ENCODE data around the gene LDB3. TPM values are rescaled to one million over a fixed set of nuclear protein-coding genes. Genes with fewer than 3 reads are reported as not detected.

LDB3 gene
- total RNA-seq, 1 donor from 2014 or later = 0.46 TPM

DNA sequence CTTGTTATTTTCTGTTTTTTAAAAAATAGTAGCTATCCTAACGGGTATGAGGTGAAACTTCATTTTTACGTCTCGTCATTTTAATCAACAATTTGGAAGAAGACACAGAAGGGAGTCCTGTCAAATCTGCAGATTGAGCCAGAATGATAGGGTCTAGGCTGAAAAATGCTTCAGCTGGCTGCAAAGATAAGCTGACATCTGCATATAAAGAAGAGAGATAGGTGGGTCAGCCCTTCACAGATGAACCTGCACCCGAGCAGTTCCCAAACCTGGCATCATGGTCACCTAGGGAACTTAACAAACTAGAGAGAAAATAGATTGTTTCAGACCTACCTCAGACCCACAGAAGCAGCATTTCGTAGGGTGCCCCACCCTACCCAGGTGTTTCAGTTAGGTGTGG is 52.9 kb downstream of the LDB3 start:
- Mint-ChIP-seq H3K27ac (ENCODE audit: unreplicated experiment) (no peak overlapping the region), H3K4me1 (ENCODE audit: unreplicated experiment) (no peaks in the 10 kb centered on the region), H3K27me3 (ENCODE audit: unreplicated experiment) (peaks cover 3% of the 10 kb centered on the region), H3K9me3 (ENCODE audit: unreplicated experiment) (no peaks in the 10 kb centered on the region), H3K4me3 (ENCODE audit: unreplicated experiment) (no peak overlapping the region), H3K36me3 (ENCODE audit: unreplicated experiment) (no peaks in the 10 kb centered on the region)
- no peak for DNase-seq (ENCODE audit: extremely low spot score, unreplicated experiment)
- TF ChIP-seq, protein P1, sequence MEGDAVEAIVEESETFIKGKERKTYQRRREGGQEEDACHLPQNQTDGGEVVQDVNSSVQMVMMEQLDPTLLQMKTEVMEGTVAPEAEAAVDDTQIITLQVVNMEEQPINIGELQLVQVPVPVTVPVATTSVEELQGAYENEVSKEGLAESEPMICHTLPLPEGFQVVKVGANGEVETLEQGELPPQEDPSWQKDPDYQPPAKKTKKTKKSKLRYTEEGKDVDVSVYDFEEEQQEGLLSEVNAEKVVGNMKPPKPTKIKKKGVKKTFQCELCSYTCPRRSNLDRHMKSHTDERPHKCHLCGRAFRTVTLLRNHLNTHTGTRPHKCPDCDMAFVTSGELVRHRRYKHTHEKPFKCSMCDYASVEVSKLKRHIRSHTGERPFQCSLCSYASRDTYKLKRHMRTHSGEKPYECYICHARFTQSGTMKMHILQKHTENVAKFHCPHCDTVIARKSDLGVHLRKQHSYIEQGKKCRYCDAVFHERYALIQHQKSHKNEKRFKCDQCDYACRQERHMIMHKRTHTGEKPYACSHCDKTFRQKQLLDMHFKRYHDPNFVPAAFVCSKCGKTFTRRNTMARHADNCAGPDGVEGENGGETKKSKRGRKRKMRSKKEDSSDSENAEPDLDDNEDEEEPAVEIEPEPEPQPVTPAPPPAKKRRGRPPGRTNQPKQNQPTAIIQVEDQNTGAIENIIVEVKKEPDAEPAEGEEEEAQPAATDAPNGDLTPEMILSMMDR (IDR thresholded peaks at IDR 0.05) = no peak

DNA sequence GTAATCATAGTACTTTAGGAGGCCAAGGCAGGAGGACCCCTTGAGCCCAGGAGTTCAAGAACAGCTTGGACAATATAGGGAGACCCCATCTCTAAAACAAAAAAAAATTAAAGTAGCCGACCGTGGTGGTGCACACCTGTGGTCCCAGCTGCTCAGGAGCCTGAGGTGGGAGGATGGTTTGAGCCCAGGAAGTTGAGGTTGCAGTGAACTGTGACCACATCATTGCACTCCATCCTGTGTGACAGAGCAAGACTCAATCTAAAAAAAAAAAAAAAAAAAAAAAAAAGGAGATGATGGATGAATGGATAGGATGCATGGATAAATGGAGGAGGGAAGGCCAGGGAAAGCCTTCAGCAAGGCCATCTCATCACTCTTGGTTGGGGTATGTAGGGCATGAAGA is 54.7 kb downstream of the LDB3 start:
- no peak for DNase-seq (ENCODE audit: extremely low spot score, unreplicated experiment)
- Mint-ChIP-seq H3K4me3 (ENCODE audit: unreplicated experiment) (no peak overlapping the region), H3K4me1 (ENCODE audit: unreplicated experiment) (no peaks in the 10 kb centered on the region), H3K36me3 (ENCODE audit: unreplicated experiment) (no peaks in the 10 kb centered on the region), H3K27ac (ENCODE audit: unreplicated experiment) (no peak overlapping the region), H3K27me3 (ENCODE audit: unreplicated experiment) (peaks cover 3% of the 10 kb centered on the region), H3K9me3 (ENCODE audit: unreplicated experiment) (no peaks in the 10 kb centered on the region)
- TF ChIP-seq, protein P1 (IDR thresholded peaks at IDR 0.05) = no peak

DNA sequence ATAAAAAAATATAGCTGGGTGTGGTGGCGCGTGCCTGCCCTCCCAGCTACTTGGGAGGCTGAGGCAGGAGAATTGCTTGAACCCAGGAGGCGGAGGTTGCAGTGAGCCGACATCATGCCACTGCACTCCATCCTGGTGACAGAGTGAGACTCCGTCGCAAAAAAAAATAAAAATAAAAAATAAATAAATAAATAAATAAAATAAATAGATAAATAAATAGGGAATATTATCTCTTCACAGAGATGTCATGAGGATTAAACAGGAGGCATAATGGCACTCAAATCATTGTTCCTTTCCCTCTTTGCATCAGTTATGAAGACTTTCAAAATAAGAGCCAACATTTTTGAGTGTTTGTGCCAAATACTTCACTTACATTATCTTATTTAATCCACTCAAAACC is 56.1 kb downstream of the LDB3 start:
- no peak overlapping the region for H3K4me3 Mint-ChIP-seq (ENCODE audit: unreplicated experiment)
- H3K4me1 Mint-ChIP-seq (ENCODE audit: unreplicated experiment) = no peaks in the 10 kb centered on the region
- TF ChIP-seq, protein P1 (IDR thresholded peaks at IDR 0.05) = no peak
- no peak for DNase-seq (ENCODE audit: extremely low spot score, unreplicated experiment)
- no peaks in the 10 kb centered on the region for H3K9me3 Mint-ChIP-seq (ENCODE audit: unreplicated experiment)
- H3K27me3 Mint-ChIP-seq (ENCODE audit: unreplicated experiment) = peaks cover 3% of the 10 kb centered on the region
- no peaks in the 10 kb centered on the region for H3K36me3 Mint-ChIP-seq (ENCODE audit: unreplicated experiment)
- H3K27ac Mint-ChIP-seq (ENCODE audit: unreplicated experiment) = no peak overlapping the region

DNA sequence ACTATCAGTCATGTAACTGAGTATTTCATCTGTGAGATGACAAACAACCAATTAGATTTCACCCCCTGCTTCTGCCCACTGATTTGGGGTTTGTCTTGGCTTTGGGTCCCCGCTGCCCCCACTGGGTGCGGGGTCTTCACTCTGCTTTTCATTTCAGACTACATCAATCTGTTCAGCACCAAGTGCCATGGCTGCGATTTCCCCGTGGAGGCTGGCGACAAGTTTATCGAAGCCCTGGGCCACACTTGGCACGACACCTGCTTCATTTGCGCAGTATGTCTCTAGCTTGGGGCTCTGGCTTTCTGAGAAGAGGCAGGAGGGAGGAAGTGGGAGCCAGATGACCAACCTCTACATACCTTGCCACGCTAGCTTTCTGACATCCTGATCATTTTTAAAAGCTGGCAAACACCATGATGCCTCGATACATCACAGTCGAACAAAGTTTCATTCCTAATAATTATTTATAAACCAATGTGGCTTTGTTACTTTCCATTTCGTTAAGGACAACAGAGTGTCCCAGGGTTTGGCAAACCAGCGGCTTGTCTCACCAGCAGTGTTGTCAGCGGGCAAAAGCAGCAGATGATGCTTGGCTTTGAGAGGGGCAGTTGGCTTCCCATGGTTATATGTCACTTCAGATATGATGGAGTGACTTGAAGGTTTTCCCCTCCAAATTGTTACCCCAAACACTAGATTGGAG is 57.8 kb downstream of the LDB3 start:
- Mint-ChIP-seq H3K36me3 (ENCODE audit: unreplicated experiment) (no peaks in the 10 kb centered on the region), H3K27ac (ENCODE audit: unreplicated experiment) (no peak overlapping the region), H3K27me3 (ENCODE audit: unreplicated experiment) (peaks cover 3% of the 10 kb centered on the region), H3K4me3 (ENCODE audit: unreplicated experiment) (no peak overlapping the region), H3K4me1 (ENCODE audit: unreplicated experiment) (no peaks in the 10 kb centered on the region), H3K9me3 (ENCODE audit: unreplicated experiment) (no peaks in the 10 kb centered on the region)
- no peak for DNase-seq (ENCODE audit: extremely low spot score, unreplicated experiment)
- TF ChIP-seq, protein P1 (IDR thresholded peaks at IDR 0.05) = no peak

DNA sequence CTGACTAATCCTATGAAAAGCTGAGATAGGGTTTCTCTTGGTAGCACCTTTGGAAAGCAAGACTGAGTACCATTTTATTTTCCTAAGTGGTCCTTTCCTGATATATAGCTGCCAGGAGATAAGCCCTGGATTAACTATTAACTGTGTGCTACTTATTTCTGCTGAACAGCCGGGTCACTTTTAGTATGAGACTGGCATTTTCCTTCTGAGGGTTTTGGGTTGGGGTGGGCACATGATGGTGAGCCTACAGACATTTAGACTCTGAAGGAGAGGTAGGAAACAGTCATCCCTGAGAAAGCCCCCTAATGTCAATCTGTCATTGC is 58.3 kb downstream of the LDB3 start:
- DNase-seq (ENCODE audit: extremely low spot score, unreplicated experiment) = no peak
- Mint-ChIP-seq H3K4me3 (ENCODE audit: unreplicated experiment) (no peak overlapping the region), H3K27ac (ENCODE audit: unreplicated experiment) (no peak overlapping the region), H3K36me3 (ENCODE audit: unreplicated experiment) (no peaks in the 10 kb centered on the region), H3K4me1 (ENCODE audit: unreplicated experiment) (no peaks in the 10 kb centered on the region), H3K9me3 (ENCODE audit: unreplicated experiment) (no peaks in the 10 kb centered on the region), H3K27me3 (ENCODE audit: unreplicated experiment) (peaks cover 3% of the 10 kb centered on the region)
- TF ChIP-seq, protein P1 (IDR thresholded peaks at IDR 0.05) = no peak

All from osteocyte (in vitro differentiated cells).